Osteoblast (primary cell): Measurements from ENCODE around the gene HSPB6. TPM values are rescaled to one million over a fixed set of nuclear protein-coding genes. Genes with fewer than 3 reads are reported as not detected.

Source experiments
- DNase-seq: peaks from one replicate; pipeline ENCODE4 v3.0.0; 2011; ENCODE audit warnings: low spot score, mixed read lengths; ENCODE audit not compliant: insufficient read length; ENCODE audit errors: missing footprints
- H2AFZ ChIP-seq: 2 replicates; pipeline ENCODE4 v1.6.0; 2011; ENCODE audit warnings: mild to moderate bottlenecking, low read length
- H3K27ac ChIP-seq: 2 replicates; pipeline ENCODE4 v1.5.1; 2011; ENCODE audit warnings: mild to moderate bottlenecking, low read depth, low read length, moderate library complexity
- H3K27me3 ChIP-seq: 2 replicates; pipeline ENCODE4 v1.6.0; 2012; ENCODE audit warnings: mild to moderate bottlenecking, control low read depth, inconsistent platforms, low read length, moderate library complexity; ENCODE audit not compliant: insufficient read depth
- H3K36me3 ChIP-seq: 2 replicates; pipeline ENCODE4 v1.5.1; 2011; ENCODE audit warnings: mild to moderate bottlenecking, low read length, control low read depth, moderate library complexity; ENCODE audit not compliant: insufficient read depth
- H3K4me1 ChIP-seq: 2 replicates; pipeline ENCODE4 v1.5.1; 2011; ENCODE audit warnings: mild to moderate bottlenecking, low read length, control low read depth, moderate library complexity; ENCODE audit not compliant: insufficient read depth
- H3K4me2 ChIP-seq: 2 replicates; pipeline ENCODE4 v1.6.0; 2011; ENCODE audit warnings: mild to moderate bottlenecking, low read length; ENCODE audit not compliant: insufficient read depth
- H3K4me3 ChIP-seq: fragments of 200-600 bp; sonication (generic); 3 replicates; pipeline ENCODE4 v1.5.1; 2012; ENCODE audit warnings: mild to moderate bottlenecking, low read length, inconsistent platforms; ENCODE audit not compliant: insufficient read depth
- H3K79me2 ChIP-seq: 2 replicates; pipeline ENCODE4 v1.6.0; 2012; ENCODE audit warnings: mild to moderate bottlenecking, low read length, control low read depth, inconsistent platforms; ENCODE audit not compliant: insufficient read depth
- H3K9me3 ChIP-seq: 2 replicates; pipeline ENCODE4 v1.5.1; 2011; ENCODE audit warnings: low read depth, low read length, control low read depth
- H4K20me1 ChIP-seq: 2 replicates; pipeline ENCODE4 v1.6.0; 2012; ENCODE audit warnings: mild to moderate bottlenecking, low read length, control low read depth; ENCODE audit not compliant: insufficient read depth
- CTCF ChIP-seq: IDR thresholded peaks from 2 replicates; pipeline ENCODE4 v1.5.1; 2011; ENCODE audit warnings: mild to moderate bottlenecking, low read depth, low read length, moderate library complexity; ENCODE audit errors: extremely low read depth
- total RNA-seq: library from RNA; depleted of rRNA; stranded (reverse); fragments of >200 nt; gene quantifications from 2 replicates; pipeline ENCODE4 v1.2.3, GENCODE V29; 2012

The HSPB6 gene
- total RNA-seq, 1 donor: 14.5 TPM

DNA sequence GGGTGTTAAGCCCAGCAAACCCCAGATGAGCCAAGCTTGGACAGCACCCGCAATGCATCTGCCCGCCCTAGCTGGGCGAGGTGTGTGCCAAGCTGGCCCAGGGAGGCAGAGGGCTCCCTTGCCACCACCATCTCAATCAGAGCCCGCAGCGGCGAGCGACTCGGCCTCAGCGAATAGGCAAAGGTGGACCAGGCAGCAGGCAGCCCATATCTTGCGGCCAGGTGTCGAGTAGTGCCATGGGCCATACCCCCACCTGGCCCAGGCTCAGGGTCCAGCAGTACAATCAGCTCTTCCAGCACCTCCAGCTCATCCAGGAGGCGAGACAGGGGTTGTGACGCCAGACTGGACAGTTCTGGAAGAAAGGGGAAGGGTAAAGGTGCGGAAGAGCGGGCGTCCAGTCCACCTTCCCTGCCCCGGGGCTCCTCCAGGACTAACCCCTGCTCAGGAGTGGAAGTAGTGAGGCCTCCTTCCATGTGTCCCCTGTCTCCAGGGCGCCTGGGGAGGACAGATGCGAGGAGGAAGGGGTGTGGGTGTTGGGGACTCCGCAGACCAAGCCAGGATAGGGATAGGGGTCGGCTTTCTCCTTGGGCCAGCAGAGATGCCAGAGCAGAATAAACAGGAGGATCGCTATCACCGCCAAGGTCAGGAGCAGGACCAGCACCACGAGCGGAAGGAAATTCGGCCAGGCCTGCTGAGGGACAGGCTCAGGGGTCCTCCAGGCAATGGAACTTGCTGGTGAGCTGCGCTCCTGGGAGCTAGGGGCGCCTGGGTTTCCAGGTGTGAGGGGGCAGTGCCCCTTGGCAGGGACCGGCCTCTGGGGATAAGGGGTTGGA, 17.3 kb downstream of the HSPB6 start:
- no peak overlapping the region for H3K27ac ChIP-seq
- peak overlapping the region; percentile 81 for H3K4me3 ChIP-seq
- no peak overlapping the region for H2AFZ ChIP-seq
- peaks cover 5% of the 10 kb centered on the region for H4K20me1 ChIP-seq
- no peak for TF ChIP-seq CTCF
- H3K36me3 ChIP-seq: peaks cover 36% of the 10 kb centered on the region
- no peaks in the 10 kb centered on the region for H3K9me3 ChIP-seq
- no peaks in the 10 kb centered on the region for H3K27me3 ChIP-seq
- DNase-seq: peak; percentile 73
- peaks cover 6% of the 10 kb centered on the region for H3K79me2 ChIP-seq
- H3K4me2 ChIP-seq: peak overlapping the region; percentile 98
- peaks cover 6% of the 10 kb centered on the region for H3K4me1 ChIP-seq

DNA sequence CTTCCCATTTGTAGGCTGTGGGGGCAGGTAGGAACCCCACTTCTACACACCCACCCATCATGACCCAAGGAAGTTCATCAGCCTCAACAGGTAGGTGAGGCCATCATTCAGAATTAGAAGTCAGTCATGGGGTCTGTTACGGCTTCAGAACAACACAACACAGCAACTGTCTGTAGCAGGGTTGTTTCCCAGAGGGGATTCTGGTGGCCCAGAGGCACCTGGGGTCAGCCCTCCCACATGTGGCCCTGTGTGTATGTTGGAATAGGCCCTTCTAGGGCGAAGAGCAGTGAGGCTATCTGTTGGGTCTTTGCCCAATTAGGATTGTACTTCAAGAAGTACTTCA, 18.0 kb downstream of the HSPB6 start:
- no peak overlapping the region for H3K4me2 ChIP-seq
- peak; percentile 51 for DNase-seq
- no peaks in the 10 kb centered on the region for H3K4me1 ChIP-seq
- peaks cover 41% of the 10 kb centered on the region for H3K36me3 ChIP-seq
- no peak overlapping the region for H2AFZ ChIP-seq
- H3K79me2 ChIP-seq: no peaks in the 10 kb centered on the region
- H3K4me3 ChIP-seq: no peak overlapping the region
- no peak for TF ChIP-seq CTCF
- H3K9me3 ChIP-seq: no peaks in the 10 kb centered on the region
- no peak overlapping the region for H3K27ac ChIP-seq
- no peaks in the 10 kb centered on the region for H3K27me3 ChIP-seq
- H4K20me1 ChIP-seq: peaks cover 7% of the 10 kb centered on the region

- Histone ChIP-seq H3K4me1 (no peaks in the 10 kb centered on the region), H3K36me3 (peaks cover 44% of the 10 kb centered on the region), H3K79me2 (no peaks in the 10 kb centered on the region), H4K20me1 (peaks cover 7% of the 10 kb centered on the region), H3K27ac (no peak overlapping the region), H3K4me3 (no peak overlapping the region), H3K9me3 (no peaks in the 10 kb centered on the region), H2AFZ (no peak overlapping the region), H3K27me3 (no peaks in the 10 kb centered on the region), H3K4me2 (no peak overlapping the region)
- peak; percentile 83 for DNase-seq
- TF ChIP-seq CTCF: no peak
These were observed 18.6 kb downstream of the HSPB6 start for GRCh38 chr19:35738021-35738886.
